ENCODE results near the gene APBB1.
A peak's percentile ranks its signal among the peaks of the same experiment; 100 is the strongest.

The APBB1 gene

GRCh38 chr11:6390718-6391469 is 28.0 kb downstream of the APBB1 start:
- no peak for DNase-seq

GRCh38 chr11:6389905-6390717 is 28.8 kb downstream of the APBB1 start, which contains the start of gene SMPD1:
Gene SMPD1 (plus strand): TSS chr11:6390474. CDS start chr11:6390599, 125 bp downstream.
- DNase-seq = peak; percentile 90

- no peak for DNase-seq
These were observed 30.1 kb downstream of the APBB1 start for GRCh38 chr11:6388748-6389147.

DNA sequence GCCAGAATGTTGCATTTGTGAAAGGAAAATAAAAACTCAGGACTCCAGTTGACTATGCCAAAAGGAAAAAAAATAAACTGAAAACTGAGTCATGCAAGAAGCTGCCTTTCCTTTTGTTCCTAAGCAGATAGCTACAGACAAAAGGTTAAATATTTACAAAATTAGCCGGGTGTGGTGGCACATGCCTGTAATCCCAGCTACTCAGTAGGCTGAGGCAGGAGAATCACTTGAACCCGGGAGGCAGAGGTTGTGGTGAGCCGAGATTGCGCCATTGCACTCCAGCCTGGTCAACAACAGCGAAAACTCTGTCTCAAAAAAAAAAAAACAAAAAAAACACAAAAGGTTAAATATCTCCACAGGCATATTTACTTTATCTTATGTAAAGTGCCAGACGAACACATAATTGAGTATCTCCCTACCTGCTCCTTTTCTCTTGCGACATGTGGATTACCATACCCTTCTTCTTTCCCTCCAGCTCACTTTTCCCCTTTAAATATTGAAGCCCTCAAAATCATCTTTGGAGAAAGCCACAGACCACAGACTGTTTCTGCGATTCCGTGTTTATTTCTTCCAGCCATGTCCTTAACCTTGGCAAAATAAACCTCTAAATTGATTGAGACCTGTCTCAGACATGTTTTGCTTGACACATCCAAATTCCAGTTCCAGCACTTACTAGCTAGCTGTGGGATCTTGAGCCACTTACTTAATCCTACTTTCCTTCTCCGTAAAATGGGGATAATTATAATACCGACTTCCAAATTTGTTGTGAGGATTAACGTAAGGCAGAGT is 30.9 kb downstream of the APBB1 start:
- DNase-seq = no peak

DNA sequence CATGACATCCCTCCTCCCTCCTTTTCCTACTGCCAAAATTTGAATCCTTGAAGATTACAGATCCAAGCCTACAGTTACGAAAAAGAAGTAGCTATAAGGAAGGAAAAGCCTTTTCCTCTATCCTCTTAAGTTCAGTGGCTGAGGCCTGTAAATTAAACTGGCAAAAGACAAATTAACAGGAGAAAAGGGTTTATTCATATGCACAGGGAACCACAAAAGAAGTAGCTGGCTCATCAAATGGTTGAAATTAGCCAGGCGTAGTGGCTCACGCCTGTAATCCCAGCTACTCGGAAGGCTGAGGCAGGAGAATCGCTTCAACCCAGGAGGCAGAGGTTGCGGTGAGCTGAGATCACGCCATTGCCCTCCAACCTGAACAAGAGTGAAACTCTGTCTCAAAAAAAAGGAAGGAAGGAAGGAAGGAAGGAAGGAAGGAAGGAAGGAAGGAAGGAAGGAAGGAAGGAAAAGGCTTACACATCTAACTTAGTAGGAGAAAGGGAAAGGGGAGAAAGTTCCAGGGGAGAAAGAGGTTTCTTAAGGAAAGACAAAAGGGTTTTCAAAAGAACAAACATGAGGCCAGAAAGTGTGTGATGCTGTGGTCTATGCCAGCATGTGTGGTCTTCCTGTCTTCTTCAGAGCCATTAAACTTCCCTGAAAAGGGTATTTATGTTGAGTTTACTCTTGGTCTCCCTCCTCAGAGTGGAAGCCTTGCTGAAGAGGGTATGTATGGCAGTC is 33.7 kb downstream of the APBB1 start:
- no peak for DNase-seq

DNA sequence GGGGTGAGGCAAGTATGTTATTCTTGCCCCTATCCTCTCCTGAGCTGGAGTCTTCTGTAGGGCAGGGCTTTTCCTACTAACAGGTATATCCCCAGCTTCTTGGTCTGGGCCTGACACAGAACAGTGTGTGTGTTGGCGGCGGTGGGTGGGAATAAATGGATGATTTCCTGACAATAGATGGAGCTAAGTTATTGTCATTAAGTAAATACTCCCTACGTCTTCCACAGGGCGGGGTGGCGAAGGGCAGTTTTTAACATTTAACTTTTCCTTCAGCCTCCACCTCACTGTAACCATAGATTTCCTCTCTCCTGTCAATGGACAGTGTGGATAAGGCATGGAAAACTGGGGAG is 40.3 kb downstream of the APBB1 start:
- DNase-seq = no peak

DNA sequence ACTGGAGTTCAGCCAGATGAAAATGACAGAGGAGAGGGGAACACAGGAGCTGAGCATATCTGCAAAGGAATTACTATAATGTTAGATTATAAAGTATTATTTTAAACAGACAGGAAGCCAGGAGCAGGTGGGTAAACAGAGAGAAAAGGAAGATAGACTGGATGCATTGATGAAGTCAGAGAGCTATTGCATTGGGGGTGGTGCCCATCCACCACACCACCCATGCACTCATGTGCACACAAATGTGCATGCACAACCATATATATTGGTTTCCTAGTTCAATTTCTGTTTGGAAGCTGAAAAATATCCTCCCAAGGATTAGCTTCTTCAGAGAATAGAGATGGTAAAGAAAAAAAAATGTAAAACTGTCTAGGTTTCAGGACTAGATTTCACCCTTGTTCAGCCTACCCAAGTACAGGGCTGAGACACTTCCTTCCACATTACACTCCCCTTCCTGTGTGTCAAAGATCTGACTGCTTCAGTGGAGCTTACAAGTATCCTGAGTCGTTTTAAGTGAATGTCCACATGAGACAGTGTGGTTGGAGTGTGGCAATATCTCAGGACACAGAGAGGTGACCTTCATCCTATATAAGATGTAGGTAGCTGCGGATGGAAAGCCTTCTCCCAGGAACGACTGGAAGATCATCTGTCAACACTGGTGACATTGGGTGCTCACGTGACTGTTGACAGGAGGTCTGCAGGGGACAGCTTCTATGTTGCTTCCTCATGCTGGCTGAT is 40.8 kb downstream of the APBB1 start:
- no peak for DNase-seq

- DNase-seq = no peak
These were observed 47.1 kb downstream of the APBB1 start for GRCh38 chr11:6371825-6372224.

- DNase-seq = no peak
These were observed 53.2 kb downstream of the APBB1 start for GRCh38 chr11:6365659-6366058.

DNA sequence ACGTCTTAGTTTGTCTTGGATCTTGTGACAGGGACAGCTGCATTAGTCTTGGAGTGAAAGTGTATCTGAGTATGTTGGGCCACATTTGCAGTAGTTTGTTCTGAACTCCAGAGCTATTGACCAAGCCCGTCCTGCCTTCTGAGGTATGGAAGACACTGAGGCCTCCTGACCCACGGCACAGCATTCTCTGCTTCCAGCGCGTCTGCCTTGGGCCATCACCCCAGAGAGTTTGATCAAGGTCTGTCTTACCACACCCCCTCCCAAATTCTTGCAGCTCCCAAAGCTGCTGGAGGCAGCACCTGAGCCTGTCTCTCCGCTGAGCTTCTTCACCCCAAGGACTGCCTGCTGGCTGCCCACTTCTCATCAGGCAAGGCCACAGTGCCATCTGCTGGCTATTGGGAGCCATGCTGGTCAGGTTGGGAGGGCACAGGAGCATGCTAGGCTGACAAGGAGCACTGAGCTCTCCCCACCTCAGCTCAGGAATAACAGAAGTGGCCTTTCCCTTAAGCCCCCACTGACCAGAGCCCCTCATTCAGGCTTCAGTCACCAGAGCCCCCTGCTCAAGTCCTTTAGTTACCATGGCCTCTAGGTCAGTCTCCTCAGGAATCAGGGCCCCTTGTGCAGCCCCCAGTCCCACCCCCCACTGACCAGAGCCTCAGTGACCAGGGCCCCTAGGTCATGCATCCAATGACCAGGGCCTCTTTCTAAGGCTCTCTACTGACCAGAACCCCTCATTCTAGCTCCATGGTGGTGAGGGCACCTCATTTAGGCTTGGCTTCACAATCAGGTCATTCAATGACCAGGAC is 55.8 kb downstream of the APBB1 start:
- DNase-seq = peak; percentile 79

DNA sequence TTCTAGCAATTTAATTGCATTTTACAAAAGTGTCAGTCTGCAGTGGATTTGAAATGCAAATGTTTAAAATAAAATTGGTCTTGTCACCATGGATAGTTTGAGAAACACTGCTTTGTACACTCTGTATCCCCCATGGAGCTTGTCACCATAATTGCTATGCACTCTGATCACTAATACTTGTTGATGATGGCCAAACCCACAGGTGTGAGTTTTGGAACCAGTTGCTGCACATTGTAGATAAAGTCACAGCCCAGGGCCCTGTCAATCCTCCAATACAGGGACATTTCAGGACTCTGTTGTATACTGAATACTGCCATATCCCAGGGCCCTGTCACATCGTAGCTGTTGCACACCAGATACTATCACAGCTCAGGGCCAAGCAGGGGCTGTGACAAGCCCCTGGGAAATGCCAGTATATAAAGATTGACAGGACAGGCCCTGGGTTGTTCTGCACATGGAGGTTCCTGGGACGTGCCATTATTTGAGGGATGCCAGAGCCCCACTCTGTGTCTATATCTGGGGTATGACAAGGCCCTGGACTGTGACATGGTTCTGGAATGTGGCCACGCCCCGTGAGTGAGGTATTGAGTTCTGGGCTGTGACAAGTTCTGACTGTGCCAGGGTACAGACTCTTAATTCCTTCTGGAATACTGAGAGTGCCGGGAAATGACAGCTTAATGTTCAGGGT is 56.6 kb downstream of the APBB1 start:
- no peak for DNase-seq

DNA sequence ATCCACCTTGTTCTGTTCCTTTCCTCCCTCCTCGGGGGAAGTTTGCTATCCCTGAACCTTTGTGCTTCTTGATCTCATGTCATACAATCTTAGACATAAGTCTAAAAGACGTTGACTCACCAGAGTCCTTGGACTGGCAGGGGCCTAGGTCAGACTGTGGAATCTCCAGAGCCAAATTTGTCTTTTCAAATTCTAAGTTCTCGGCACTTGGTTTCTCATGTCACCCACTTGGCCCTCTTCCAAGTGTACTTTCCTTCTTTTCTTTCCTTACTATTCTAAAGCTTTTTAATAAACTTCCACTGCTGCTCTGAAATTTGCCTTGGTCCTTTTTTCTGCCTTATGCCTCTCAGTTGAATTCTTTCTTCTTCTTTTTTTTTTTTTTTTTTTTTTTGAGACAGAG is 58.7 kb downstream of the APBB1 start:
- no peak for DNase-seq

GRCh38 chr11:6357222-6357621 is 61.7 kb downstream of the APBB1 start:
- no peak for DNase-seq

DNA sequence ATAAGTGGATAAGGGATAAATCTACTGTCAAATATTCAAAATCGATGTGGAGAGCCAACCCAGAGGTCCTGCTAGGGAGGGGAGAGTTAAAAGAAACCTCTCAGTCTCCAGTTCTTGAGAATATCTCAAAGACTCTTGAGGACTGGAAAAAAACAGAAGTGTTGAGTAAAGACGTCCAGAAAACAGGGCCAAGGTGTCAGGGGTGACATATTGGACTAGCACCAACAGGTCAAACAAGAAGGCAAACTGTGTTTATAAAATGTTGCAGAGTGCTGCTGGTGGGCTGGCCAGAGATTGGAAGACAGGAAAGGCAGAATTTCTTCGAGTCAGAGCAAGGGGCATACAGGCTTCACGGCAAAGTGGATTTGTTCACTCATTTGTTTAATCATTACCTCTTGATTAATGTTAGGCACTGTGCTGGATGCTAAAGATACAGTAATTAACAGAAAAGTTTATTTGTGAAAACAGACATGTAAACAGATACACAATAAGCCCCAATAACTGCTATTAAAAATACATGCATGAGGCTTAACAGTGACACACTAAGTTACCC is 62.3 kb downstream of the APBB1 start:
- no peak for DNase-seq

- no peak for DNase-seq
These were observed 64.0 kb downstream of the APBB1 start for GRCh38 chr11:6354651-6355485.

DNA sequence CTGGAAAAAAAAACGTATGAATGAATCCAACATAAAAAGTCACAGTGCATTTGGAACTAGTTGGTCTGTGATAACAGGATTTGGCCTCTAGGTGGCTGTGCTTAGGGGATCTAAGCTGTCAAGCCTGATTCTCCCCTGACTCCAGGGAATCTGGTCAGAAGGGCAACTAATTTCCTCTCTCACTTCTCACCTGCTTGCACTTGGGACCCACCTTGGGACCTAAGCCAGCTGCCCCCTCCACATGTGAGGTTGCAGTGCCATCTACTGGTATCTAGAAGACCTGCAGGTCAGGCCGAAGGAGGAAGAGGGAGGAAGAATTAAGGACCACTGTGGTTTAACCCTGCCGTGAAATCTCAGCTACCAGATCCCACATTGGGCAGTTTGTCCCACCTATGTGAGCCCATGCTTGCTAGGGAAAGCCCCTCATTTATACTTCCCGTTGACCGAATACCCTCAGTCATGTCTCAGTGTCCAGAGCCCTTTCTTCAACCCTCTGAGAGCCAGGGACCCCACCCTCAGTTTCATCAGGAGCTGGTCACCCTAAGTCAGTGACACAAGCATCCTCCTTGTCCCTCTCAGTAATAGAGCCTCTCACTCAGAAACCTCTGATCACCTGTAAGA is 65.4 kb downstream of the APBB1 start:
- DNase-seq = peak; percentile 31

GRCh38 chr11:6351782-6352382 is 67.0 kb downstream of the APBB1 start:
- DNase-seq = no peak

DNA sequence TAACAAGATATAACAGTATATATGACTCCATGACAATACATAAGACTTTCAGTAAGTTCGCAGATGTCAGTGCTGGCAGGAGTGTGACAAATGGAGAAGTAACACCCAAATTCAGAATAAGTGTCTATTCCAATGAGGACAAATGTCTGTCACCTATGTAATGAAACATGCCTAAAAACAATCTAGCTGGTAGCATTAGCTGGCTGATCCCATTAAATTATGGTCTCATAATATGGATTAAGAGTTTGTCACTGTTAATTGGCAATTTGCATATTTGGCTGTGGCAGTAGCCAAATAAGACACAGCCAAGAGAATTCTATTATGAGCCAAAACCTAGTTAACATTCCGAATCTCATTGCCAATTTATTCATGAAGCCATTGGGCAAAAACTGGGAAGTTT is 68.4 kb downstream of the APBB1 start:
- no peak for DNase-seq
